ENCODE measurements around the gene SLC51B.

SLC51B gene

DNA sequence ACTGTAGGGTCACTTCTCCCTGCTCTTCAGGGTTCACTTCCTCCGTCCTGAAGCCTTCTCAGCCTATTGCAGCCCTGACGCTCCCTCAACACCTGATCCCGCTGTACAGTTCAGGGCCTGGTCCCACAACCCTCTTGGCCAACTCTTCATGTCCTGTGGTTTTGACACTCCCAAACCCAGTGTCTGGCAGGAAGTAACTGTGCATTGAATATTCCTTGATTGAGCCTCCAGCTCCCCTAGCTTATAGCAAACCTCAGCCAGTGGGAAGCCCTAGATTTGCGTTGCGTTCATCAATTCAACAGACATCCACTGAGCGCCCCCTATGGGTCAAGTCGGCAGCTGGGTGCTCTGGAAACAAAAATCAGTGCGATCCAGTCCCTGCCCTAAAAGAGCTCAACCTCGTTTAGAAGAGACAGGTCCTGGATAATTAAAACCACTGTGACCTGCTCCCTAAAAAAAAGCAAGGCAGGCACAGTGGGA lies 56.3 kb downstream of the SLC51B start:
- no peak overlapping the region for H2AFZ ChIP-seq (ENCODE audit: low read depth, low read length)
- H3K9me3 ChIP-seq (ENCODE audit: insufficient read depth, low read length) = no peaks in the 10 kb centered on the region
- peaks cover 20% of the 10 kb centered on the region for H3K36me3 ChIP-seq (replicated peaks; ENCODE audit: low read depth, low read length)
- H4K20me1 ChIP-seq (ENCODE audit: insufficient read depth, low read length) = no peaks in the 10 kb centered on the region
- no peak overlapping the region for H3K27ac ChIP-seq (ENCODE audit: low read length)
- no peaks in the 10 kb centered on the region for H3K79me2 ChIP-seq (ENCODE audit: low read length)
- no peak overlapping the region for H3K4me2 ChIP-seq (ENCODE audit: low read length)
- H3K9ac ChIP-seq (ENCODE audit: low read length) = no peak overlapping the region
- H3K4me3 ChIP-seq (ENCODE audit: low read length) = no peak overlapping the region
- no peaks in the 10 kb centered on the region for H3K27me3 ChIP-seq (ENCODE audit: low read depth, low read length)
- TF ChIP-seq, protein P1, sequence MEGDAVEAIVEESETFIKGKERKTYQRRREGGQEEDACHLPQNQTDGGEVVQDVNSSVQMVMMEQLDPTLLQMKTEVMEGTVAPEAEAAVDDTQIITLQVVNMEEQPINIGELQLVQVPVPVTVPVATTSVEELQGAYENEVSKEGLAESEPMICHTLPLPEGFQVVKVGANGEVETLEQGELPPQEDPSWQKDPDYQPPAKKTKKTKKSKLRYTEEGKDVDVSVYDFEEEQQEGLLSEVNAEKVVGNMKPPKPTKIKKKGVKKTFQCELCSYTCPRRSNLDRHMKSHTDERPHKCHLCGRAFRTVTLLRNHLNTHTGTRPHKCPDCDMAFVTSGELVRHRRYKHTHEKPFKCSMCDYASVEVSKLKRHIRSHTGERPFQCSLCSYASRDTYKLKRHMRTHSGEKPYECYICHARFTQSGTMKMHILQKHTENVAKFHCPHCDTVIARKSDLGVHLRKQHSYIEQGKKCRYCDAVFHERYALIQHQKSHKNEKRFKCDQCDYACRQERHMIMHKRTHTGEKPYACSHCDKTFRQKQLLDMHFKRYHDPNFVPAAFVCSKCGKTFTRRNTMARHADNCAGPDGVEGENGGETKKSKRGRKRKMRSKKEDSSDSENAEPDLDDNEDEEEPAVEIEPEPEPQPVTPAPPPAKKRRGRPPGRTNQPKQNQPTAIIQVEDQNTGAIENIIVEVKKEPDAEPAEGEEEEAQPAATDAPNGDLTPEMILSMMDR (IDR thresholded peaks at IDR 0.05; ENCODE audit: low read depth, low read length) = peak; percentile 94
- TF ChIP-seq EZH2phosphoT487 (IDR thresholded peaks at IDR 0.05; ENCODE audit: low read depth) = no peak
- no peaks in the 10 kb centered on the region for H3K4me1 ChIP-seq (ENCODE audit: low read length)

DNA sequence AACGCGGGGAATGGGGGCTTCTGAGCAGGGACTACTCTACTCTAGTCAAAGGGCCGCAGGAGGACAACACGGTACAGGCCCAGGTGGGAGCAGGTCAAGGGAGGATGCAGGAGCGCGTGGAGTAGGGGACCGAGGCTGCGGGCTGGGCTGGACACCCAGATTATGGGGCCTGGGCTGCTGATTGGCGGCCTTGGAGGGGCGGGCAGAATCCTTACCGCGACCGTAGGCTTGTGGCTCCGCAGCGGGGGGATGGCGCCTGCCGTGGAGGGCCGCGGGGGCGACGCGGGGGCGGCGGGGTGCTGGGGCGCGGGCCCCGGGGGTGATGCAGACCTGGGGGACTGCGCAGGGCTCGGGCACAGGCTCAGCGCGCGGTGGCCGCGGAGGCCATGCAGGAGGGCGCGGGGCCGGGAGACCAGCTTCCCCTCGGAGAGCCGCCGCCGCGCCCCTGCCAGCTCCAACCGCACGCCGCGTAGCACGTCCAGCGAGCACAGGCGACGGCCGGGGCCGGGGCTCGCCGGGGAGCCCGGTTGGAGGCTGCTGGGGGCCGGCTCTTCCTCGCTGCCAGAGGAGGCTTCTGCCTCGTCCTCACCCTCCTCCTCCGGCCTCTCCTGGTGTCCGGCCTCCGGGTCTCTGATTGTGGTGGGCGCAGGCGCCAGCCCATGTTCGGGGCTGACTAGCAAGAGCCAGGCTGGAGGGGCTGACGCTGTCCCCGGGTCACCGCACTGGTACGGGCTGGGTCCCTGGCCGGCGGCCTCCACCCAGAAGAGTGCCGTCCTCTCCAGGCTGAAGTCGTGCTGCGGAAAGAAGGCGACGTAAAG lies 56.9 kb downstream of the SLC51B start:
- no peak overlapping the region for H2AFZ ChIP-seq (ENCODE audit: low read depth, low read length)
- H3K27me3 ChIP-seq (ENCODE audit: low read depth, low read length) = no peaks in the 10 kb centered on the region
- no peaks in the 10 kb centered on the region for H4K20me1 ChIP-seq (ENCODE audit: insufficient read depth, low read length)
- no peak overlapping the region for H3K9ac ChIP-seq (ENCODE audit: low read length)
- peaks cover 20% of the 10 kb centered on the region for H3K36me3 ChIP-seq (replicated peaks; ENCODE audit: low read depth, low read length)
- TF ChIP-seq EZH2phosphoT487 (IDR thresholded peaks at IDR 0.05; ENCODE audit: low read depth) = no peak
- TF ChIP-seq, protein P1 (IDR thresholded peaks at IDR 0.05; ENCODE audit: low read depth, low read length) = no peak
- no peaks in the 10 kb centered on the region for H3K4me1 ChIP-seq (ENCODE audit: low read length)
- no peak overlapping the region for H3K4me3 ChIP-seq (ENCODE audit: low read length)
- H3K4me2 ChIP-seq (ENCODE audit: low read length) = no peak overlapping the region
- no peaks in the 10 kb centered on the region for H3K79me2 ChIP-seq (ENCODE audit: low read length)
- H3K27ac ChIP-seq (ENCODE audit: low read length) = no peak overlapping the region
- H3K9me3 ChIP-seq (ENCODE audit: insufficient read depth, low read length) = no peaks in the 10 kb centered on the region

DNA sequence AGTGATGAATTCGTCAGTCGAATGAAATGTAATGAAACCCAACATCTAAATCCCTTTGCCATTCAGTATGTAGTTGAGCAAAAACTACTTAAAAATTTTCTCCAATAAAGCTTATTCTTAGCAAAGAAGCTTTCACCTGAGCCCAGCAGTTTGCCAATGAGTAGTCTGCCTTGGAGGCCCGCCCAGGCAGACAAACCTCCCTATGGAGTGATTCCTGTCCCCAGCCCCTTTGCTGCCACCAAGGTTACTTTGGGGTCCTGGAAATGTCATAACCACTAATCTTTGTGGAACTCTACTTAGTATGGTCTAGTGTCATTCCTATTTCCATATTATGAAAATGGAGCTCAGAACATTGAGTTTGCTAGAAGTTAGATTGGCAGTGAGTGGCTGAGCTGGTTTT lies 57.7 kb downstream of the SLC51B start:
- Histone ChIP-seq H3K4me3 (ENCODE audit: low read length) (no peak overlapping the region), H3K4me2 (ENCODE audit: low read length) (no peak overlapping the region), H3K27me3 (ENCODE audit: low read depth, low read length) (no peaks in the 10 kb centered on the region), H3K9ac (ENCODE audit: low read length) (no peak overlapping the region), H3K27ac (ENCODE audit: low read length) (no peak overlapping the region), H3K9me3 (ENCODE audit: insufficient read depth, low read length) (no peaks in the 10 kb centered on the region), H2AFZ (ENCODE audit: low read depth, low read length) (no peak overlapping the region), H3K36me3 (replicated peaks; ENCODE audit: low read depth, low read length) (peaks cover 20% of the 10 kb centered on the region), H3K79me2 (ENCODE audit: low read length) (no peaks in the 10 kb centered on the region), H4K20me1 (ENCODE audit: insufficient read depth, low read length) (no peaks in the 10 kb centered on the region), H3K4me1 (ENCODE audit: low read length) (no peaks in the 10 kb centered on the region)
- TF ChIP-seq, protein P1 (IDR thresholded peaks at IDR 0.05; ENCODE audit: low read depth, low read length) = no peak
- no peak for TF ChIP-seq EZH2phosphoT487 (IDR thresholded peaks at IDR 0.05; ENCODE audit: low read depth)
